ENCODE results near the gene ENAH. TPM values are rescaled to one million over a fixed set of nuclear protein-coding genes. Genes with fewer than 3 reads are reported as not detected.

ENAH gene
- total RNA-seq, 1 donor, result 0.52 TPM

DNA sequence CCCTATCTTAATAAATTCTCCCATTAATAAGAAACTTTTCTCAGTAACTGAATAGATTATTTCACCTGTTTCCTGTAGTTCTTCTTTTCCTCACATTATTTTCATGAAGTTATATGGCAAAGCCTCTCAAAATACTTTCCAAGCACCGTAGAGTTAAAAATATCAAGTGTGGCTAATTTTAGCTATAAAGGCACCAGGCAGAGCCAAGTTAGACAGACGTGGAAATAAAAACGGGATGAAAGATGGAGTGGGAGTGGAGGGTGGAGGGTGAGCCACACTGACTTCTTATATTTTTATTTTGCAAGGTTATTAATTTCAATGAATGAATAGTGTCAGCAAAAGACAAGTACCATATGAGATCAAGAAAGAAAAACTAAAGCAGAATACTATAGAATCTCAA lies 71.7 kb downstream of the ENAH start:
- no peak overlapping the region for H3K4me3 ChIP-seq (ENCODE audit: low read length)

DNA sequence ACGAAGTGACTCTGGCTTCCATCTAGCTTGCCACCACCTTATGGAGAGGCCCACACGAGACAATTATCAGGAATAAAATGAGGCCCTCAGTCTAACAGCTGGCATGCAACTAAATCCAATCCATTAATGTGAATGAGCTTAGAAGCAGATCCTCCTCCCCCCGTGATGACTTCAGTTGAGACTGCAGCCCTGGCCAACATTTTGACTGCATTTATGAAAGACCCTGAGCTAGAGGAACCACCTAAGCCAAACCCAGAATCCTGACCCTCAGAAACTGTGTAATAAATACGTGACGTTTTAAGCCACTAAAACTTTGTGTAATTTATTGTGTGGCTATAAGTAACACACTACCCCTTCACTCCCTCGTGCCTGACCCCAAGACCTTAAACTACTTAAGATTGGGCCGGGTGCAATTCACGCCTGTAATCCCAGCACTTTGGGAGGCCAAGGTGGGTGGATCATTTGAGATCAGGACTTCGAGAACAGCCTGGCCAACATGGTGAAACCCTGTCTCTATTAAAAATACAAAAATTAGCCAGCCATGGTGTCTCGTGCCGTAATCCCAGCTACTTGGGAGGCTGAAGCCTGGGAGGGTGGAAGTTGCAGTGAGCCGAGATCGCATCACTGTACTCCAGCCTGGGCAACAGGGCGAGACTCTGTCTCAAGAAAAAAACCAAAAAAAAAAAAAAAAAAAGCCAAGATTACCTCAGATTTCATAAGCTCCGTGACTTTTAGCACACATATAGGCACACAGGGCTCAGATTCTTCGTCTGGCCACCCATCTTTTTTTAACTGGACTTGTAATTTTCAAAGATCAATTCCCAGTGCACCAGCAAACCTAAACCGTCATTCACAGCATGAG lies 72.5 kb downstream of the ENAH start:
- Histone ChIP-seq H3K4me3 (ENCODE audit: low read length) (no peak overlapping the region), H3K4me1 (ENCODE audit: insufficient read depth, low read length) (no peaks in the 10 kb centered on the region), H3K27me3 (ENCODE audit: insufficient read depth, low read length) (no peaks in the 10 kb centered on the region), H3K9me3 (ENCODE audit: low read depth, low read length) (no peaks in the 10 kb centered on the region)

More for the DNA sequence above, 71.7 kb downstream of the ENAH start:
- Histone ChIP-seq H3K4me1 (ENCODE audit: insufficient read depth, low read length) (no peaks in the 10 kb centered on the region), H3K9me3 (ENCODE audit: low read depth, low read length) (no peaks in the 10 kb centered on the region), H3K27me3 (ENCODE audit: insufficient read depth, low read length) (no peaks in the 10 kb centered on the region)

DNA sequence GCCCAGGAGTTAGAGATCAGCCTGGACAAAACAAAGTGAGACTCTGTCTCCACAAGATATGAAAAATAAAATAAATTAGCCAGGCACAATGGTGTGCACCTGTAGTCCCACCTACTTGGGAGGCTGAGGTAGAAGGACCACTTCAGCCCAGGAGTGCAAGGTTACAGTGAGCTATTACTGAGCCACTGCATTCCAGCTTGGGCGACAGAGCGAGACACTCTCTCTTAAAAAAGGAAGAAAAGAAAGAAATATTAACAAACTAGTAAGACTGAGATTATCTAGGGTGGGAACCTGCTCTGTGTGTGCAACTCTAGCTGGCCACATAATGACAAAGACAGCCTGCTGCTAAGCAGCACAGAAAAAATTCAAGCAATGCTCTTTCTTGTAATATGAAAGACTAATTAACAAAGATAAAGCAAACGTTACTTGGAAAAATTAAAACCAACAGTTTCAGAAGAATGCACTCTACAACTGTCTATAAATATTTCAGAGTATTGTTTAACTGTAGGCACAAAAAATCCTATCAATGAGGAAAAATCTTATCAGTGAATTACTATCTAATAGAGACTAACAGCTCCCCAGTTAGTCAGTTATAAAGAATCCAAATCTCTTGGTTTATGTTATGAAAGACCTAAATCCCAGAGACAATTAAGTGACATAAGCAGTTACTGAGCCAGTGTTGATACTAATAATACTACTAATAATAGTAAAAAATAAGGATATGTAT lies 74.5 kb downstream of the ENAH start:
- no peaks in the 10 kb centered on the region for H3K27me3 ChIP-seq (ENCODE audit: insufficient read depth, low read length)
- H3K4me3 ChIP-seq (ENCODE audit: low read length), result no peak overlapping the region
- no peaks in the 10 kb centered on the region for H3K4me1 ChIP-seq (ENCODE audit: insufficient read depth, low read length)
- H3K9me3 ChIP-seq (ENCODE audit: low read depth, low read length), result no peaks in the 10 kb centered on the region

DNA sequence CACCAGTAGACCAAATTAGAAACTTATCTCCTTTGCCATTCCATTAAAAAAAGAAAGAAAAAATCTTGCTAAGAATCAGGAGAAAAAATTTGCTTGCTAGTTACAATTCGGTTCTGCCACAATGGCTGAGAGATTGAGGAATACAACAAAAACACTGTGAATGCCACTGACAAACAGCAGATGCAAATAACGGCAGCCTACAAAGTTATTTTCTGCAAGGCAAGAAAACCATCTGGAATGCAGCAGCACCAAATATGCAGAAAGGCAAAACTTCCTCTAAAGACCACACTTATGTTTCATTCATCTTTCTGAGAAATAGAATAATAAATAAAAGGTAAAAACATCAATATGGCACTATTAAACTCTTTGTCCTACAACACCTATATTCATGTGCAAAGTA lies 75.7 kb downstream of the ENAH start:
- H3K27me3 ChIP-seq (ENCODE audit: insufficient read depth, low read length), result no peaks in the 10 kb centered on the region
- H3K9me3 ChIP-seq (ENCODE audit: low read depth, low read length), result no peaks in the 10 kb centered on the region
- H3K4me3 ChIP-seq (ENCODE audit: low read length), result no peak overlapping the region
- H3K4me1 ChIP-seq (ENCODE audit: insufficient read depth, low read length), result no peaks in the 10 kb centered on the region

DNA sequence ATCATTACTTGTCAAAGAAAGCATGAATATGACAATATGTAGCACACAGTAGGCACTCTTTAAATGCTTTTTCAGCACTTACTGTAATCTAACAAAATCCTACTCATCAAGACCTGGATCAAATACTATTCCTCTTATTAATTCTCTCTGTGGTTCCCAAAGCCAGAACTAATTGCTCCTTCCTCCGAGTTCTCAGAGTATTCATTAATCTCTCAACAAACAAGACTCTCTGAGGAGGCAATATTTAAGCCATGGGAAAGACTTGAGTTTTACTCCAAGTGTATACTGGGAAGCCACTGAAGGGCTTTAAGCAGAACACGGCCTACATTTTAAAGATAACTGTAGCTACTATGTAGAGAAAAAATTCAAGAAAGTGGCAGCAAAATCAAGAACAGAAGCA lies 79.7 kb downstream of the ENAH start:
- Histone ChIP-seq H3K9me3 (ENCODE audit: low read depth, low read length) (no peaks in the 10 kb centered on the region), H3K4me3 (ENCODE audit: low read length) (no peak overlapping the region), H3K27me3 (ENCODE audit: insufficient read depth, low read length) (no peaks in the 10 kb centered on the region), H3K4me1 (ENCODE audit: insufficient read depth, low read length) (no peaks in the 10 kb centered on the region)

DNA sequence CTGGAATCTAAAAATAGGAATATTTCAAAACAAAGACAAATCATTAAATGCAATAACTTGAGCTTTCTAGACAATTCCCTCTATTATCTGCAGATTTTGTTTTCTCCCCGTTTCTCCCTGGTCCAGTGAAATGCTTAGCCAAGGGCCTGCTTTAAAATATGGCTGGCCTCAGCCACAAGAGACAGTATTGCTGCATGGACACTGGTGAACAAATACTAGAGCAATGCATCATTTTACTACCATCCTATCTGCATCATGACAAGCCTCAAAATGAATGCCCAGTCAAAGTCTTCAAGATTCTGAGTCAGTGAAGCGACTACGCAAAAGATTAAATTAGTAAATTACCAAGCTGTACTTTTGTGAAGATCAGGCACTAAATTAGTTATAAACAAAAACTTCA lies 80.5 kb downstream of the ENAH start:
- Histone ChIP-seq H3K9me3 (ENCODE audit: low read depth, low read length) (no peaks in the 10 kb centered on the region), H3K4me3 (ENCODE audit: low read length) (no peak overlapping the region), H3K27me3 (ENCODE audit: insufficient read depth, low read length) (no peaks in the 10 kb centered on the region), H3K4me1 (ENCODE audit: insufficient read depth, low read length) (no peaks in the 10 kb centered on the region)

DNA sequence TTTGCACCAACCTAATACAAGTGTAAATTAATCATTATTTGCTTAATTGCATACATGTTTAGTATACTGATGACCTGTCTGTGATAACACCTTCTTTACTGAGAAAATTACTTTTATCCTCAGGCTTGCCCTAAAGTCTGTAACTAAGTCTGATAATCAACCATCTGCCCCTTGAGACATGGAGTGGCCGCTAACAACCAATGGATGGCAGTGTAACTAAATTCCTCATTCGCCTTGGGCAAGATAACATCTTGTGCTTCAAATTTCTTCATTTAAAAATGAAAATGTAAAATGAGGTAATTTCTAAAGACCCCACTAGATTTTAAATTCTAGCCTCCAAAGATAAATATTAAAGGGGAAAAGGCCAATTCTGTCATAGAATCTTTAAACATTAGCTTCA lies 85.1 kb downstream of the ENAH start:
- H3K9me3 ChIP-seq (ENCODE audit: low read depth, low read length), result no peaks in the 10 kb centered on the region
- H3K27me3 ChIP-seq (ENCODE audit: insufficient read depth, low read length), result no peaks in the 10 kb centered on the region
- H3K4me3 ChIP-seq (ENCODE audit: low read length), result no peak overlapping the region
- no peaks in the 10 kb centered on the region for H3K4me1 ChIP-seq (ENCODE audit: insufficient read depth, low read length)

DNA sequence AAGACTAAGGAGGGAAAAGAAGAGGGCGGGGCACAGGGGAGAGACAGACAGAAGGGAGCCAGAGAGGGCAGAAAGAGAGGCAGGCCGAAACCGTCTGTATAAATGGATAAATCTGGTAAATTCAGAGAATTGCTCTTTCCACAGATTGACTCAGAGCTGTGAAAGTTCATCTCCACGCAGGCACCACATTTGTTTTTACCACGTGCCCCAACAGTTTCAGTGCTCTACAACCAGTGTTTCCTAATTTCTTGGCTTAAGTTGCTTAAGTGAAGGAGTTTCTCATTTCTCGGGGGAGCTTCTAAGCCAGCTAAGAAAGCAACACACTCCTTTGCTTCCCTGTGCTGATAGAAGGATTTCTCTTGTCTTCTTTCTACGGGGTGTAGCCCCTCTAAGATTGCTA lies 87.1 kb downstream of the ENAH start:
- Histone ChIP-seq H3K27me3 (ENCODE audit: insufficient read depth, low read length) (no peaks in the 10 kb centered on the region), H3K4me3 (ENCODE audit: low read length) (no peak overlapping the region), H3K9me3 (ENCODE audit: low read depth, low read length) (no peaks in the 10 kb centered on the region), H3K4me1 (ENCODE audit: insufficient read depth, low read length) (no peaks in the 10 kb centered on the region)

DNA sequence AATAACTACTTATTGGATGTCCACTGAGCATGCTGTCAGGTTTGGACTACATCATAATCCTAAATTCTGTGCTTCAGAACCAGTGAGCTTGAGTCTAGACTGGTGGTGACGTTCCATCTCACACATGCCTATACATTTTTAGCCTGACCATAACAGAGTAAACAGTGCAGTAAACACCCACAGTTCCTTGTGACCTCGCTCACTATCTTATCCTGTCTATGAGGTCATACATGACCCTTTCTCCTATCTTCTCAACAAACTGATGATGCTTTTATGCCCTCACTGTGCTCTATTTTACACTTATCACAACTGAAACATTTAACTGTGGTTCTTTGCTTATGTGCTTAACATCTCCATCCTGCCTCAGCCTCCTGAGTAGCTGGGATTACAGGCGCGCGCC lies 91.2 kb downstream of the ENAH start:
- H3K9me3 ChIP-seq (ENCODE audit: low read depth, low read length), result no peaks in the 10 kb centered on the region
- no peaks in the 10 kb centered on the region for H3K4me1 ChIP-seq (ENCODE audit: insufficient read depth, low read length)
- H3K4me3 ChIP-seq (ENCODE audit: low read length), result no peak overlapping the region
- H3K27me3 ChIP-seq (ENCODE audit: insufficient read depth, low read length), result no peaks in the 10 kb centered on the region

DNA sequence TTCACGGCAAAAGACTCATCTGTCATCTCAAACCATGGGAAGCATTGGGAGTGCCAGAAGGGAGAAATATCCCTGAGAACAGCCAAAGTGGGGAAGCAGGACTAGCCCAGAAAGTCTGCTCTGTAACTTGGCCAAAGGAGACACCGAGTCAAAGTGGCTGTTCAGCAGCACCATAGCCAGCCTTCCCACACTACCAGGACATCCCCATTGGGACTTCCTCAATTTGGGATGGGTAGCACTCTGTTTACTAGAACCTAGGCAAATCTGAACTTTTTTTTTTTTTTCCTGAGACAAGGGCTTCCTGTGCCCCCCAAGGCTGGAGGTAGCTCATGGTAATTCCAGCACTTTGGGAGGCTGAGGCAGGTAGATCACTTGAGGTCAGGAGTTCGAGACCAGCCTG lies 93.0 kb downstream of the ENAH start:
- Histone ChIP-seq H3K4me1 (ENCODE audit: insufficient read depth, low read length) (no peaks in the 10 kb centered on the region), H3K9me3 (ENCODE audit: low read depth, low read length) (no peaks in the 10 kb centered on the region), H3K27me3 (ENCODE audit: insufficient read depth, low read length) (no peaks in the 10 kb centered on the region), H3K4me3 (ENCODE audit: low read length) (no peak overlapping the region)

DNA sequence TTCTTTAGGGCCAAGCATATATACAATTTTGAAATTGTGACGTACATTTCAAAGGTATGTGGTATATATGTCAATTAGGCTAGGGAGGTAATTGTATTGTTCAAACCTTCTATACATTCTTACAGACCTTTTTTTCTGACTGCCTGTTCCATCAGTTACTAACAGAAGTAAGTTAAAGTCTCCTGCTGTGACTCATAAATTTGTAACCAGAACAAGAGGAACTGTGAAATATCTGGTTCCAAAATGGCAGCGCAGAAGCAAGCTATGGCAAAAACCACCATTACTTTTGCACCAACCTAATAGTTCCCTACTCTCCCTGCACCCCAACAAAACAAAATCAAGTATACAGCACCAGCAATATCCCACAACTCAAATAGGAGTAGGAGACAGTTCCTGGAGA lies 93.6 kb downstream of the ENAH start:
- H3K9me3 ChIP-seq (ENCODE audit: low read depth, low read length), result no peaks in the 10 kb centered on the region
- no peaks in the 10 kb centered on the region for H3K4me1 ChIP-seq (ENCODE audit: insufficient read depth, low read length)
- no peak overlapping the region for H3K4me3 ChIP-seq (ENCODE audit: low read length)
- H3K27me3 ChIP-seq (ENCODE audit: insufficient read depth, low read length), result no peaks in the 10 kb centered on the region

DNA sequence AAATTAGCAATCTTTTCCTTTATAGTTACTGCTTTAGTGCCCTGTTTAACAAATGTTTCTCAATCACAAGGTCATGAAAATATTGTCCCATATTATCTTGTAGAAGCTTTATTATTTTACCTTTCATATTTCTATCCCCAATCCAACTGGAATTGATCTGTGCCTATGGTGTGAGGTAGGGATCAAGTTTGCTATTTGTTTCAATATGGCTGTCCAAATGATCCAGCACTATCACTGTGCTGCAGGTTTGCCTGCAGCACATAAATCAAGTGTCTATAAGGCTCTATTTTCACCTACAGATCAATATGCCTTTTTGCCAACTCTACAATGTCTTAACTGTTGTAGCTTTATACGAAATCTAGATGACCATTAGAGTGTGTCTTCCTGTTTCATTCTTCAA lies 96.2 kb downstream of the ENAH start:
- H3K9me3 ChIP-seq (ENCODE audit: low read depth, low read length), result no peaks in the 10 kb centered on the region
- H3K4me1 ChIP-seq (ENCODE audit: insufficient read depth, low read length), result no peaks in the 10 kb centered on the region
- H3K27me3 ChIP-seq (ENCODE audit: insufficient read depth, low read length), result no peaks in the 10 kb centered on the region
- no peak overlapping the region for H3K4me3 ChIP-seq (ENCODE audit: low read length)

DNA sequence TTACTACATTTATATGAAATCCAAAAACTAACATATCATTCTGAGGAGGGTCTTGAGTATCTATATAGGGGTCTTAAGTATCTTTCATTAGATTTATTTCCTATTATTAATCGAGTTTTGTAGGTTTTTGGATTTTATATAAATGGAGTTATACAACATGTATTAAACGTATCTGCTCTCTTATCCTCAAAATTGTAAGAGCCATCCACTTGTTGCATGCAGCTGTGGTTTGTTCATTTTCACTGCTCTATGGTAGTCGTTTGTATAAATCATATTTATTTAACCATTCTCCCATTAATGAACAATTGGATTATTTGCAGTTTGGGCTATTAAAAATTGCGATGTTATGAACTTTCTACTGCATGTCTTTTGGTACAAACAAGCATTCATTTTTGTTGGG lies 97.1 kb downstream of the ENAH start:
- Histone ChIP-seq H3K4me1 (ENCODE audit: insufficient read depth, low read length) (no peaks in the 10 kb centered on the region), H3K4me3 (ENCODE audit: low read length) (no peak overlapping the region), H3K27me3 (ENCODE audit: insufficient read depth, low read length) (no peaks in the 10 kb centered on the region), H3K9me3 (ENCODE audit: low read depth, low read length) (no peaks in the 10 kb centered on the region)

DNA sequence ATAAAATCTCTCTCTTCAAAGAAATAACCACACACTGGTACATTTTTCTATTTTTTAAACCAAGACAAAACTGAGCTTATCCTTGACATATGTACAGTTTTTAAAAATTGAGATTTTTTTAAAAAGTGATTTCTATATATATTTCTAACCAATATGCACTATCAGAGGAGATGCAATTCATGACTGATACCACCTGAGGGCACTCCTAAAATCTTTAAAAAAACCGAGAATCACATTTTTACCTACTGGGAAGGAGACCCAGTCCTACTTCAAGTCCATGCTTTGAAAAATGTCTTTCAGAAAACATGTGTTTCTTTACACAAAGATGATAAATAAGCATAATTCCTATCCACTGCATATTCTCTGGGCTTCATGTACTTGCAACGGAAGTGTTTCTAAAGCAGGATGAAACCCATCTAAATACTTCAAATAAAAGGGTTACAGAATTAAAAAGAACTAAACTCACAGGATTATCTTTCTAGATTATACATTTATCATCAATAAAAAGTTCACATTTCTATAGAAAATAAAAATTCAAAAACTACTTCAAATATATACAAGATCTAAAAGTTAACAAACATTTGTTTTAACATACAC lies 98.6 kb downstream of the ENAH start:
- Histone ChIP-seq H3K4me3 (ENCODE audit: low read length) (no peak overlapping the region), H3K4me1 (ENCODE audit: insufficient read depth, low read length) (no peaks in the 10 kb centered on the region), H3K27me3 (ENCODE audit: insufficient read depth, low read length) (no peaks in the 10 kb centered on the region), H3K9me3 (ENCODE audit: low read depth, low read length) (no peaks in the 10 kb centered on the region)

DNA sequence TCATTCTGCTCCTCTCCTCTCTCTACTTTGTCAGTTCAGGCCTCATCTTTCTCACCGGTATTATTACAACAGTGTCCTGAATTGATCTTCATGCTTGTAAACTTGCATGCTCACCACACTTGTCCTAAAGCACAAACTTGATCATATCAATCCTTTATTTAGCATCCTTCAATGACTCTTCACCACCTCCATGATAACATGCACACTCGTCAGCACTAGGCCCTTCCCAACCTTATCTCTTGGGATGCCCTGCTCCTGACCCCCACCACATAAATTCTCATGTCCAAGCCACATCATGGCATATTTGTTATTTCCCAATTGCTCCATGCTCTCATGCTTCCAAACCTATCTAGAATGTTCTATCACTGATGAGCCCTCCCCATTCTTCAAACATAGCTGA lies 103.1 kb downstream of the ENAH start:
- Histone ChIP-seq H3K9me3 (ENCODE audit: low read depth, low read length) (no peaks in the 10 kb centered on the region), H3K27me3 (ENCODE audit: insufficient read depth, low read length) (no peaks in the 10 kb centered on the region), H3K4me1 (ENCODE audit: insufficient read depth, low read length) (no peaks in the 10 kb centered on the region), H3K4me3 (ENCODE audit: low read length) (no peak overlapping the region)
